Smooth muscle cell of the pulmonary artery (primary cell): ENCODE measurements around the gene SCGB1D2. TPM values are rescaled to one million over a fixed set of nuclear protein-coding genes. Genes with fewer than 3 reads are reported as not detected.

Experiments used
- total RNA-seq: library from RNA; depleted of rRNA; stranded (reverse); fragments of >200 nt; gene quantifications from 2 replicates; pipeline ENCODE4 v1.2.3, GENCODE V29; 2014

Gene SCGB1D2, protein sequence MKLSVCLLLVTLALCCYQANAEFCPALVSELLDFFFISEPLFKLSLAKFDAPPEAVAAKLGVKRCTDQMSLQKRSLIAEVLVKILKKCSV
- not detected in 2 replicates for total RNA-seq

DNA sequence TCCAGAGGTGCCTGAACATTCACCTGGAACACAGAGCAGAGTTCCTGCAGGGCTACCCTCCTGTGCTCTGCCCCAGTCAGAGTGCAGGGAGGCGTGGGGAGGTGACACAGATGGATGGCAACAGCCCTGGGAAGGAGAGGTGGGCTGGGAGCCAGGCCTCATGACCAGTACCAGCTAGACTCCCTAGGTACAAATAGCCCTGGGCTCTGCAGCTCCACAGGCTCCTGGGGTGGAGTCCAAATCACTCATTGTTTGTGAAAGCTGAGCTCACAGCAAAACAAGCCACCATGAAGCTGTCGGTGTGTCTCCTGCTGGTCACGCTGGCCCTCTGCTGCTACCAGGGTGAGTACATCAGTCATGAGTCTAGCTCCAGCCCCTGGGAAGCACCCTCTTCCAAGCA lies at the start of gene SCGB1D2:
Gene SCGB1D2 (plus strand): TSS at position 219 of the 400 bp plus-strand sequence. CDS start 69 bp downstream, at position 288.

DNA sequence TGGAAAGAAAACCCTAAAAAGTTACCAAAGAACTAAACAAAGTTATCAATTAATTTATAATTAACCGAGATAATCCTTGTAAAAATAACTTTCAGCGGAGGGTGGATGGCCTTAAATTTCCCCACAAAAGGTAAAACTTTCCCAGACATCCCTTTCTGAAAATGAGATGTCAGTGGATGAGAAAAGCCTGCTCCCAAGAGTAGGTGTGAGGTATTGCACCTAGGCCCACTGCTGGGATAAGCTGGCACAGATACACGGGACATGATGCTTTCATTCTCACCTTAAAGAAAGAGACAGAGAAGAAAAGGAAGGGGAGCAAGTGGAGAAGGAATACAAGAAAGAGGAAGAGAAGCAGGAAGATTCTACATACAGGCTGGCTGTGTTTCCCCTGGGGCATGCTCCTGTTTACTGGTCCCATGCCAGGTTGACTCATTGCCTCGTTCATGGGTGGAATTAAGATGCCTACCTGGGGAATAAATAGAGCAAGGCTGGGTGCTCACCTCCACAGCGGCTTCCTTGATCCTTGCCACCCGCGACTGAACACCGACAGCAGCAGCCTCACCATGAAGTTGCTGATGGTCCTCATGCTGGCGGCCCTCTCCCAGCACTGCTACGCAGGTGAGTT lies 27.7 kb downstream of the SCGB1D2 start, which contains the start of gene SCGB2A2:
Gene SCGB2A2 (plus strand): TSS at position 505 of the 625 bp plus-strand sequence. CDS start 59 bp downstream, at position 564.

Other genes starting within 250 kb of the SCGB1D2 start
- gene INCENP, start 118.2 kb upstream of the SCGB1D2 start, total RNA-seq = 13.3 and 19.2 TPM in 2 replicates
- gene SCGB1D1, start 52.0 kb upstream of the SCGB1D2 start, total RNA-seq = not detected in 2 replicates
- gene SCGB2A1, start 33.6 kb upstream of the SCGB1D2 start, total RNA-seq = not detected in 2 replicates
- not detected in 2 replicates for gene SCGB2A2, start 27.9 kb downstream of the SCGB1D2 start, total RNA-seq
- gene SCGB1D4, start 56.8 kb downstream of the SCGB1D2 start, total RNA-seq = not detected in 2 replicates
- 0.23 and 0.59 TPM in 2 replicates for gene ASRGL1, start 95.2 kb downstream of the SCGB1D2 start, total RNA-seq
- gene SCGB1A1, start 176.8 kb downstream of the SCGB1D2 start, total RNA-seq = not detected in 2 replicates